Ascending aorta (tissue), 2 donors: ENCODE data around the gene CLSTN2. TPM values are rescaled to one million over a fixed set of nuclear protein-coding genes. Genes with fewer than 3 reads are reported as not detected.
A peak's percentile ranks its signal among the peaks of the same experiment; 100 is the strongest.

Experiments used
- DNase-seq, 2 donors: peaks; one replicate each; pipeline ENCODE4 v3.0.0-alpha.2; 2019; ENCODE audit warnings: low spot score in 2 of 2
- H3K27ac ChIP-seq, 2 donors: fragments of 200-600 bp; sonication (generic); one replicate each; pipeline ENCODE4 v1.5.1; 2016 to 2017; ENCODE audit warnings: mild to moderate bottlenecking in 1 of 2
- H3K27me3 ChIP-seq: fragments of 200-600 bp; sonication (generic); one replicate; pipeline ENCODE4 v1.5.1; 2017
- H3K36me3 ChIP-seq, 2 donors: fragments of 200-600 bp; sonication (generic); one replicate each; pipeline ENCODE4 v1.5.1; 2016
- H3K4me1 ChIP-seq, 2 donors: fragments of 200-600 bp; sonication (generic); one replicate each; pipeline ENCODE4 v1.5.1; 2016 to 2017; ENCODE audit warnings: mild to moderate bottlenecking in 1 of 2
- H3K4me3 ChIP-seq, 2 donors: fragments of 200-600 bp; sonication (generic); one replicate each; pipeline ENCODE4 v1.5.1; 2016 to 2017; ENCODE audit warnings: mild to moderate bottlenecking in 1 of 2
- H3K9me3 ChIP-seq, 2 donors: fragments of 200-600 bp; sonication (generic); one replicate each; pipeline ENCODE4 v1.5.1; 2016
- CTCF ChIP-seq, 3 experiments: fragments of 200-600 bp in 2 of 3; fragments of 450-650 bp in 1 of 3; sonication (generic) in 2 of 3; IDR thresholded peaks; one replicate each; pipeline ENCODE4 v1.5.1; 2016 to 2019; ENCODE audit warnings: antibody characterized with exemption in 3 of 3, mild to moderate bottlenecking in 1 of 3, moderate library complexity in 1 of 3
- intact Hi-C: fragments of 100-400 bp; cut with DNase I; formaldehyde crosslinking; loops from one replicate; pipeline ENCODE4 v1.15.1; 2023
- total RNA-seq: library from RNA; depleted of rRNA; stranded (reverse); fragments of >200 nt; gene quantifications from one replicate; pipeline ENCODE4 v1.1.0, GENCODE V29; 2016

The CLSTN2 gene
- total RNA-seq, 1 donor from 2014 or later: 65.8 TPM

DNA sequence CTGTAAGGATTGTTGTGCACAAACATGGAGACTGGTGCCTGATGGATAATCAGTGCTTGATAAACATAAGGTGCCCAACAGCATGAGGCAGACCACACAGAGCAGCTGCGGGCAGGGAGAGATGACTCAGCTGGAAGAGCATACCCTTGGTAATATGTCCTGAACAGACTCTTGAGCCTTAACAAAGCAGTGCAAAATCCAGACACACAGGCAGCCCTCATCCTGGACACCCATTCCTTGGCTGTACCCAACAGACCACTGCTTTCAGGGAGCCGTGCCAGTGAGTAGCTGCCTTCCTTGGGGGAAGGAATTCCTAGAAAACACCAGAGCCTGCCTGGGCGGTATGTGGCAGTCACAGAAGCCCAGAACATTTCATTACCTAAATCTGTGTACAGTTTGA lies 156.2 kb downstream of the CLSTN2 start:
- no peak overlapping the region for H3K4me3 ChIP-seq
- TF ChIP-seq CTCF (IDR thresholded peaks at IDR 0.05): no peak
- H3K9me3 ChIP-seq: no peaks in the 10 kb centered on the region
- no peaks in the 10 kb centered on the region for H3K4me1 ChIP-seq
- DNase-seq: no peak
- H3K36me3 ChIP-seq: no peaks in the 10 kb centered on the region
- H3K27me3 ChIP-seq: no peaks in the 10 kb centered on the region
- intact Hi-C loops: no loop called here
- H3K27ac ChIP-seq: no peak overlapping the region

- no peak for TF ChIP-seq CTCF (IDR thresholded peaks at IDR 0.05)
- Histone ChIP-seq H3K4me3 (no peak overlapping the region), H3K27ac (no peak overlapping the region), H3K4me1 (no peaks in the 10 kb centered on the region), H3K36me3 (no peaks in the 10 kb centered on the region), H3K27me3 (no peaks in the 10 kb centered on the region), H3K9me3 (no peaks in the 10 kb centered on the region)
- intact Hi-C loops: no loop called here
- DNase-seq: no peak
Measured at GRCh38 chr3:140092848-140093536, 158.0 kb downstream of the CLSTN2 start.

GRCh38 chr3:140093742-140094141 lies 158.8 kb downstream of the CLSTN2 start:
- no peak for TF ChIP-seq CTCF (IDR thresholded peaks at IDR 0.05)
- Histone ChIP-seq H3K27me3 (no peaks in the 10 kb centered on the region), H3K4me3 (no peak overlapping the region), H3K9me3 (no peaks in the 10 kb centered on the region), H3K4me1 (no peaks in the 10 kb centered on the region), H3K27ac (no peak overlapping the region), H3K36me3 (no peaks in the 10 kb centered on the region)
- peak in 1 of 2 donors; percentile 80 for DNase-seq
- intact Hi-C loops: no loop called here

DNA sequence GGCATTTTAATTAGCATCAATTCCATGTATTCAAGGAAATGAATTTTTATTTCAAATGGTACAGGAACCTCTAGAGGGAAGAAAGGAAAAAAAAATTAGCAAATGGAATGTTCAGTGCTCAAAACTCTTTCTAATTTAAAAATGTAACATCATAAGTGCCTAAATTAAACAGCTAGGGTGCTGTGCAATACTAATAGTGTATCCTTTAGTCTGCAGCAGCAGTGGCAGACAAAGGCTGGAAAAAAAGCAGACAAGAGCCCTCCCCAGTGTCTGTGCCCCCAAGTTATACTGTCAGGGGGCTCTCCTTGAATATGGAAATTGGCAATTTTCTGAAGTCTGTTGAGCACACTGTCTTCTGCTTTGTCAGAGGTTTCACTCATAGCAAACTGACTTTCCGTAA lies 159.5 kb downstream of the CLSTN2 start:
- no peaks in the 10 kb centered on the region for H3K27me3 ChIP-seq
- no peaks in the 10 kb centered on the region for H3K4me1 ChIP-seq
- no peak for TF ChIP-seq CTCF (IDR thresholded peaks at IDR 0.05)
- no peaks in the 10 kb centered on the region for H3K36me3 ChIP-seq
- no peak for DNase-seq
- no peaks in the 10 kb centered on the region for H3K9me3 ChIP-seq
- no peak overlapping the region for H3K4me3 ChIP-seq
- intact Hi-C loops: no loop called here
- H3K27ac ChIP-seq: no peak overlapping the region

DNA sequence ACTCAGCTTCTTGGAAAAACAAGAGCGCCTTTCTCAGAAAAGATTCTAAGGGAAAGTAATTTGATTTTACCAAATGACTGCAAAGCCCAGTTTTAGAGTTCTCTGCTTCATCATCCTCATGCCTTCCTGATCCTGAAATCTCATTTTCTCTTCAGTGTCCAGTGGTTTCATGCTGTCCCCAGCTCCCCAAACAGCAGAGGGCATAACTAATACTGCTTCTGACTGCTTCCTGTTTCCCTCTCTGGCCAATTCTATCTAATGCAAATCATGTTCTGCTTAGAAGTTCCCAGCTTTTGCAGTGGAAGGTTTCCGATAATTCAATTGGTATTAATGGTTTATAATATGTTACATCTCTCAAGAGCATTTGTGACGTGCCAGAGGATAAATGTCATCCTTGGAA lies 161.1 kb downstream of the CLSTN2 start:
- Histone ChIP-seq H3K36me3 (no peaks in the 10 kb centered on the region), H3K9me3 (no peaks in the 10 kb centered on the region), H3K27me3 (no peaks in the 10 kb centered on the region), H3K27ac (no peak overlapping the region), H3K4me3 (no peak overlapping the region), H3K4me1 (no peaks in the 10 kb centered on the region)
- no peak for DNase-seq
- intact Hi-C loops: no loop called here
- TF ChIP-seq CTCF (IDR thresholded peaks at IDR 0.05): no peak
